ENCODE measurements around the gene FAM217A. TPM values are rescaled to one million over a fixed set of nuclear protein-coding genes. Genes with fewer than 3 reads are reported as not detected.

Gene FAM217A
- total and polyA plus RNA-seq, 10 donors, result not detected

DNA sequence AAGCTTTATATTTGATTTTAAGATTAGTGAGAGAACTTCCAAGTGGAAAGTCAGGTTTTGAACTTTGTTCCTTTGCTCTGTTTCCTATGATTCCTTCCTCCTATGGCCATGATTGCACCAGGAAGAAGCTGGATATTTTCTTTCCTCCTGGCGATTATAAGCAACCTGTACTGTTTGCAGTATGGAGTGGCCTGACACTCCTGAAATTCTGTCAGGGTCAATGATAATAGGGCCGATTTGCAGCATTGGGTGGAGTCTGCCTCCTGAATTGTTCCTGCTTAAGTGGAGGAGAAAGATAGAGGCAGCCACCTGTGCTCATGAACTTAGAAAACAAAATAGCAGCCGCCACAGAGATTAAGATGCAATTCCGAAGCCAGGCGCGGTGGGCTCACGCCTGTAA is 9.8 kb upstream of the FAM217A start:
- intact Hi-C loops (cut with DNase I; ENCODE audit: low total_unique reads), result no loop called here
- no peaks in the 10 kb centered on the region for H3K27me3 ChIP-seq (replicated peaks in 1 of 7)
- H3K9me3 ChIP-seq, result no peaks in the 10 kb centered on the region
- H3K36me3 ChIP-seq, result no peaks in the 10 kb centered on the region
- no peak overlapping the region for H3K27ac ChIP-seq
- 83 to 92% (median 87%) methylated on average over 7 of the region's 7 CpGs for WGBS, 5 donors
- no peak overlapping the region for H3K4me3 ChIP-seq
- no peak for DNase-seq
- no peaks in the 10 kb centered on the region for H3K4me1 ChIP-seq
- no peak for TF ChIP-seq POLR2AphosphoS5 (IDR thresholded peaks at IDR 0.05)
- TF ChIP-seq CTCF (IDR thresholded peaks at IDR 0.05 in 8 of 11, conservative IDR thresholded peaks at IDR 0.05 in 3 of 11), result no peak
- no peak for TF ChIP-seq POLR2A (IDR thresholded peaks at IDR 0.05)

DNA sequence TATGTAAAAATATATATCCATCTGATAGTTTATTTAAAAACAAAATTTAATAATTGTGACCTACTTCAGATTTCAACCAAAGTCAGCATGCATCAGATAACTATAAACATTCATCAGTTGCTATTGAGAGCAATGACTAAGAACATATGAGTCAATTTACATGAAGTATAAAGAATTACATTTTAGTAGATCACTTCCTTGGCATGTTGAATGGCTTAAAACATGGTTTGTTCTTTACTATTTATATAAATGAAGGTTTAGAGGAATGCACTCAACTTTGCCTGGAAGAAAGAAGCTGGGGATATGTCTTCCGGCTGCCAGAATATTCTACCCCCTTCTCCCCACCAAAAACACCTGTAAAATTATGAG is 6.4 kb upstream of the FAM217A start:
- DNase-seq, result no peak
- intact Hi-C loops (cut with DNase I; ENCODE audit: low total_unique reads), result no loop called here
- H3K4me3 ChIP-seq, result no peak overlapping the region
- H3K27me3 ChIP-seq (replicated peaks in 1 of 7), result no peaks in the 10 kb centered on the region
- no peaks in the 10 kb centered on the region for H3K36me3 ChIP-seq
- TF ChIP-seq POLR2A (IDR thresholded peaks at IDR 0.05) (no peak), CTCF (IDR thresholded peaks at IDR 0.05 in 8 of 11, conservative IDR thresholded peaks at IDR 0.05 in 3 of 11) (no peak), POLR2AphosphoS5 (IDR thresholded peaks at IDR 0.05) (no peak)
- H3K9me3 ChIP-seq, result no peaks in the 10 kb centered on the region
- H3K4me1 ChIP-seq, result no peaks in the 10 kb centered on the region
- no peak overlapping the region for H3K27ac ChIP-seq
- WGBS, 5 donors, result 91 to 98% (median 96%) methylated on average over 1 of the region's 1 CpG

DNA sequence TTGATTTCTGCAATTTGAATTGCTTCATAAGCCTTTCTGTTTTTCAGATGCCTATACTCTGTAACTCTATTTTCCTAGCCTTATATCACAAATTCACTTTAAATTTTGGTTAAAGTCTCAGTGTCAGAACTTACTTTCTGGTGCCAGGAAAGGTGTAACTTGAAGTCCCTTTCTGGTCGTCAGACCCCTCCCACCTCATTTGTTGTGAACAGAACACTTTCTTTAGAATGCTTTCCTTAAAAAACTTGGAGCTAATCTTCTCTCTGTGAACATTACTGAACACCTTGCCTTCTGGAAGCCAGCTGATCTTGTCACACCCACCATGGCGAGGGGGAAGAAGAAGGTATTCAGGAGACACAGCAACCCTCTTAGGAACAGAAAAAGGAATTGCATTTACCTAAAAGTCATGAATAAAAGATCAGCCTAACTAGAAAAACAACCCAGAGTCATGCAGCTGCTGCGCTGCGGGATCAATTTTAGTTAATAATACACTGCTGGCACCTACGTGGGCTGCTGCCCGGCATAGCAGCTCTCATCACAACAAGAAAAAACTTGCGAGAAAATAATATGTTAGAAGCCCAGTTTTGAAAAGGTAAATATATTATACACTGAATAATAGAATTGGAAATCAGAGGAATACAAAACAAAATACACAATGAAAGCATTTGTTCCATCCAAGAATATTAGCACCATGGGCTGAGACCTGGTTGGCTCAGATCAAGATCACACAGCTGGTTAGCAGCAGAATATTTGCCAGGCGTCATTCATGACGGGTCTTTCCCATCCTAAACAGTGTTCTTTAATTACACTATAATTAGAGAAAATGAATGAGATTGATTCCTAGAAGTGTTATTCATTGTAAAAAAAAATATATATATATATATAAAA is 5.8 kb upstream of the FAM217A start:
- H3K4me3 ChIP-seq, result no peak overlapping the region
- DNase-seq, result no peak
- no peak overlapping the region for H3K27ac ChIP-seq
- intact Hi-C loops (cut with DNase I; ENCODE audit: low total_unique reads), result no loop called here
- H3K27me3 ChIP-seq (replicated peaks in 1 of 7), result no peaks in the 10 kb centered on the region
- H3K9me3 ChIP-seq, result no peaks in the 10 kb centered on the region
- 89 to 95% (median 92%) methylated on average over 9 of the region's 9 CpGs for WGBS, 5 donors
- H3K36me3 ChIP-seq, result no peaks in the 10 kb centered on the region
- no peak for TF ChIP-seq POLR2A (IDR thresholded peaks at IDR 0.05)
- TF ChIP-seq POLR2AphosphoS5 (IDR thresholded peaks at IDR 0.05), result no peak
- no peak for TF ChIP-seq CTCF (IDR thresholded peaks at IDR 0.05 in 8 of 11, conservative IDR thresholded peaks at IDR 0.05 in 3 of 11)
- no peaks in the 10 kb centered on the region for H3K4me1 ChIP-seq

DNA sequence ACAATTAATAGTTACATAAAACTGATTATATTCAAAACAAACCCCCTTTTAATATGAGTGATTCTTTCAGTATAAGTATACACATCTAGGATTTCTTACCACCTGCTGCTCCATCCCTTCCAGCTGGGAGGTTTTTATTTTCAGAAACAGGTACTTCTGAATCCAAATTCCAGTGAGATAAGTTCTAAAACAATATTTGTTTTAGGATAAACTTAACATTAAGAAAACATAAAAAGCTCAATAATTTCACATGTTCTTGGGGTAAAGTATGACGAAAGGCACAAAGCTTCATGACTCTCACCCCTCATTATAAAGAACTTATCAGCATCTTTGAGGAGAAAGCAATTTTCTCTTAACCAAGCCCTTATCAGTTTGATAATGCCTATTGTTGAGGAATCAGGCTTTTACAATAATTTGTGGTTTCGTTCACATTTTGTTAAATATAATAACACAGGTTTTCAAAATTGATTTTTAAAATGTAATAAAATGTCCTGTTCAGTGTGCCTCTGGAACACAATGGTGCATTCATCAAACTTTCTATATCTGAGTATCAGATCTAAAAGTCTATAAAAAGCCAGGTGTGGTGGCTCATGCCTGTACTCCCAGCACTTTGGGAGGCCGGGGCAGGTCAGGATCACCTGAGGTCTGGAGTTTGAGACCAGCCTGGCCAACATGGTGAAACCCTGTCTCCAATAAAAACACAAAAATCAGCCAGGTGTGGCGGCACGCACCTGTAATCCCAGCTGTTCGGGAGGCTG is 4.3 kb downstream of the FAM217A start:
- intact Hi-C loops (cut with DNase I; ENCODE audit: low total_unique reads), result no loop called here
- Histone ChIP-seq H3K4me3 (no peak overlapping the region), H3K27me3 (replicated peaks in 1 of 7) (peaks cover 0 to 26% (median 10%) of the 10 kb centered on the region in 7 donors), H3K4me1 (no peaks in the 10 kb centered on the region), H3K36me3 (no peaks in the 10 kb centered on the region), H3K27ac (no peak overlapping the region), H3K9me3 (no peaks in the 10 kb centered on the region)
- 76 to 96% (median 89%) methylated on average over 6 of the region's 6 CpGs for WGBS, 5 donors
- DNase-seq, result no peak
- TF ChIP-seq POLR2AphosphoS5 (IDR thresholded peaks at IDR 0.05) (no peak), CTCF (IDR thresholded peaks at IDR 0.05 in 8 of 11, conservative IDR thresholded peaks at IDR 0.05 in 3 of 11) (no peak)

All from spleen (tissue), 11 donors.